K562 (cell line): ENCODE results near the gene UBA52. TPM values are rescaled to one million over a fixed set of nuclear protein-coding genes. Genes with fewer than 3 reads are reported as not detected.
A peak's percentile ranks its signal among the peaks of the same experiment; 100 is the strongest.

Source experiments
- BRD9 ChIP-seq: fragments of 450-650 bp; IDR thresholded peaks from 2 replicates; pipeline ENCODE4 v1.6.1; 2018; ENCODE audit warnings: low read depth; ENCODE audit not compliant: partially characterized antibody
- CBX1 ChIP-seq: sonication (generic); IDR thresholded peaks from 2 replicates; pipeline ENCODE4 v1.6.1; 2016; ENCODE audit warnings: antibody characterized with exemption, low read depth, mild to moderate bottlenecking
- CTCF ChIP-seq, 3 experiments: IDR thresholded peaks in 2 of 3; conservative IDR thresholded peaks in 1 of 3; 2 replicates each; pipeline ENCODE4 v1.5.1; 2011 to 2012; ENCODE audit warnings: low read length in 3 of 3, mild to moderate bottlenecking in 3 of 3, control low read depth in 2 of 3, improper control_type of control experiment in 1 of 3, inconsistent platforms in 1 of 3, low read depth in 1 of 3, mixed read lengths in 1 of 3, moderate library complexity in 1 of 3; ENCODE audit not compliant: insufficient read depth in 2 of 3
- HMGN3 ChIP-seq: IDR thresholded peaks from 2 replicates; pipeline ENCODE4 v1.6.1; 2011; ENCODE audit warnings: borderline replicate concordance, low read depth, mild to moderate bottlenecking, mixed read lengths, low read length; ENCODE audit not compliant: insufficient read length; ENCODE audit errors: extremely low read depth
- NCOR1 ChIP-seq: fragments of 450-650 bp; IDR thresholded peaks from 2 replicates; pipeline ENCODE4 v1.6.1; 2016; ENCODE audit warnings: mild to moderate bottlenecking, moderate library complexity
- NONO ChIP-seq, 2 experiments: fragments of 200-400 bp in 1 of 2; fragments of 450-650 bp in 1 of 2; formaldehyde crosslinking in 1 of 2; IDR thresholded peaks; 2 replicates each; pipeline ENCODE4 v1.6.1; 2017; ENCODE audit warnings: low read depth in 2 of 2, mild to moderate bottlenecking in 2 of 2, moderate library complexity in 2 of 2, low read length in 1 of 2
- NR1H2 ChIP-seq: sonication (generic); formaldehyde crosslinking; IDR thresholded peaks from 2 replicates; pipeline ENCODE4 v1.4.0; 2020; ENCODE audit warnings: mild to moderate bottlenecking, missing genetic modification reagents
- NR4A1 ChIP-seq, 2 experiments: fragments of 250-450 bp in 1 of 2; fragments of 450-650 bp in 1 of 2; sonication (Bioruptor Pico) in 1 of 2; IDR thresholded peaks; 2 replicates each; pipeline versions ENCODE4 v1.4.0 to v1.6.1; 2016 to 2020; ENCODE audit warnings: mild to moderate bottlenecking in 2 of 2, missing compliant biosample characterization in 1 of 2, missing genetic modification characterization in 1 of 2, moderate library complexity in 1 of 2
- PCBP1 ChIP-seq: fragments of 200-400 bp; formaldehyde crosslinking; IDR thresholded peaks from 2 replicates; pipeline ENCODE4 v1.6.1; 2018; ENCODE audit warnings: mild to moderate bottlenecking, low read depth, low read length; ENCODE audit not compliant: poor library complexity, severe bottlenecking
- POLR2B ChIP-seq: fragments of 450-650 bp; IDR thresholded peaks from 2 replicates; pipeline ENCODE4 v1.6.1; 2018; ENCODE audit warnings: low read depth; ENCODE audit not compliant: partially characterized antibody
- POLR2H ChIP-seq: IDR thresholded peaks from 2 replicates; pipeline ENCODE4 v1.6.1; 2016; ENCODE audit warnings: missing genetic modification characterization, low read depth, mild to moderate bottlenecking, control low read depth, missing compliant biosample characterization, moderate library complexity
- RFX5 ChIP-seq: IDR thresholded peaks from 2 replicates; pipeline ENCODE4 v1.6.1; 2011; ENCODE audit warnings: low read depth, mild to moderate bottlenecking, improper control_type of control experiment, low read length
- SIN3A ChIP-seq, 2 experiments: fragments of 150-350 bp in 1 of 2; IDR thresholded peaks; 2 replicates each; pipeline ENCODE4 v1.6.1; 2011 to 2016; ENCODE audit warnings: borderline replicate concordance in 2 of 2, low read depth in 2 of 2, low read length in 2 of 2, mild to moderate bottlenecking in 2 of 2, moderate library complexity in 2 of 2; ENCODE audit not compliant: control insufficient read depth in 1 of 2
- SLC30A9 ChIP-seq: fragments of 250-450 bp; sonication (Bioruptor Pico); IDR thresholded peaks from 2 replicates; pipeline ENCODE4 v1.8.0; 2022; ENCODE audit warnings: mild to moderate bottlenecking, moderate library complexity
- SMAD1 ChIP-seq: fragments of 150-350 bp; IDR thresholded peaks from 2 replicates; pipeline ENCODE4 v1.6.1; 2014; ENCODE audit warnings: low read length, low read depth; ENCODE audit not compliant: partially characterized antibody
- SRSF9 ChIP-seq: fragments of 200-400 bp; formaldehyde crosslinking; IDR thresholded peaks from 2 replicates; pipeline ENCODE4 v1.6.1; 2017; ENCODE audit warnings: low read depth, low read length, borderline replicate concordance
- ZKSCAN8 ChIP-seq: fragments of 200-800 bp; sonication (Bioruptor generic); IDR thresholded peaks from 2 replicates; pipeline ENCODE4 v1.6.1; 2016; ENCODE audit warnings: missing genetic modification characterization, missing compliant biosample characterization
- ZNF354B ChIP-seq: fragments of 250-450 bp; sonication (Bioruptor Pico); IDR thresholded peaks from 2 replicates; pipeline ENCODE4 v1.4.0; 2020
- ZNF609 ChIP-seq: sonication (generic); formaldehyde crosslinking; IDR thresholded peaks from 2 replicates; pipeline ENCODE4 v1.8.1; 2023; ENCODE audit warnings: missing genetic modification reagents, mild to moderate bottlenecking, borderline replicate concordance
- polyA plus RNA-seq, 8 experiments: library from polyadenylated mRNA; depleted of rRNA in 4 of 8; stranded (reverse) in 5 of 8; unstranded in 3 of 8; fragments of >200 nt; fragmentation: Nextera tagmentation in 2 of 8; fragmentation: Illumina TruSeq in 1 of 8; extraction: Ambion mirVana in 2 of 8; extraction: Trizol in 1 of 8; gene quantifications; 2 replicates each; pipeline versions ENCODE4 v1.2.1 to v1.2.3, GENCODE V29; 2011 to 2014; ENCODE audit warnings: inconsistent platforms in 1 of 8, missing spikeins in 1 of 8
- total RNA-seq, 7 experiments: library from RNA; depleted of rRNA in 6 of 7; stranded (reverse); fragments of >200 nt in 6 of 7; fragmentation: Illumina TruSeq in 2 of 7; extraction: Trizol in 2 of 7; gene quantifications; 2 replicates each; pipeline versions ENCODE4 v1.2.1 to v1.2.3, GENCODE V29; 2011 to 2021; ENCODE audit warnings: low replicate concordance in 1 of 7

UBA52 gene
- total and polyA plus RNA-seq, 9 of the 15 experiments (the other 6 are each of a cell fraction or from before 2014, with no cell fraction given): 1,110 to 2,751 (median 1,733) TPM

- TF ChIP-seq POLR2B (peak; percentile 61), PCBP1 (peak; percentile 97), BRD9 (no peak), NCOR1 (peak; percentile 33), ZNF354B (CRISPR knock-in tag) (0 out of 2 replicates have a peak, but pooled peaks have one; percentile 3), NONO (IDR thresholded peaks at IDR 0.05; ENCODE audit: low read depth in 2 of 2, low read length in 1 of 2) (peak; percentile 70 to 78; a peak in 3 of 4 replicates), ZKSCAN8 (CRISPR knock-in tag) (0 out of 2 replicates have a peak, but pooled peaks have one; percentile 17), SLC30A9 (CRISPR knock-in tag) (no peak), ZNF609 (0 out of 2 replicates have a peak, but pooled peaks have one; percentile 78), SMAD1 (no peak), SRSF9 (no peak), NR4A1 (CRISPR knock-in tag; IDR thresholded peaks at IDR 0.05) (no peak; the same call in 1 of the 2 replicates), NR4A1 (tag; IDR thresholded peaks at IDR 0.05) (peak; percentile 48; the same call in 1 of the 2 replicates), SIN3A (IDR thresholded peaks at IDR 0.05; ENCODE audit: borderline replicate concordance in 2 of 2, control insufficient read depth in 1 of 2, low read depth in 2 of 2, low read length in 2 of 2) (peak in 1 of 2 experiments; percentile 40; a peak in 2 of 4 replicates), POLR2H (tag) (peak; percentile 24; the same call in 1 of the 2 replicates), RFX5 (no peak), NR1H2 (CRISPR knock-in tag) (peak; percentile 51; the same call in 1 of the 2 replicates), HMGN3 (peak; percentile 70), CTCF (IDR thresholded peaks at IDR 0.05 in 2 of 3, conservative IDR thresholded peaks at IDR 0.05 in 1 of 3; ENCODE audit: insufficient read depth in 2 of 3, low read depth in 1 of 3, low read length in 3 of 3) (peak; percentile 76 to 92 (median 88)), CBX1 (peak; percentile 98)
Observed at GRCh38 chr19:18588611-18589379, 17.1 kb downstream of the UBA52 start, which contains the start of gene REX1BD (continued).
